HL-60 (cell line): ENCODE data around the gene CELA2B.

ENCODE experiments used
- CTCF ChIP-seq: IDR thresholded peaks from one replicate; pipeline ENCODE4 v1.5.1; 2011; ENCODE audit warnings: low read length, control low read depth, inconsistent platforms; ENCODE audit not compliant: insufficient read depth
- GABPA ChIP-seq: IDR thresholded peaks from 2 replicates; pipeline ENCODE4 v1.6.1; 2012; ENCODE audit warnings: low read depth
- POLR2AphosphoS5 ChIP-seq: IDR thresholded peaks from 2 replicates; pipeline ENCODE4 v1.6.1; 2012; ENCODE audit warnings: low read depth
- REST ChIP-seq: IDR thresholded peaks from 2 replicates; pipeline ENCODE4 v1.6.1; 2012; ENCODE audit warnings: low read depth; ENCODE audit not compliant: insufficient replicate concordance
- SPI1 ChIP-seq: IDR thresholded peaks from 2 replicates; pipeline ENCODE4 v1.6.1; 2012; ENCODE audit warnings: low read depth, mild to moderate bottlenecking, borderline replicate concordance

GRCh38 chr1:15483971-15484370, 8.1 kb downstream of the CELA2B start:
- no peak for TF ChIP-seq POLR2AphosphoS5
- no peak for TF ChIP-seq CTCF
- no peak for TF ChIP-seq REST
- no peak for TF ChIP-seq GABPA
- TF ChIP-seq SPI1 = no peak
